CD4-positive, alpha-beta T cell treated with Interleukin-17A for 4 hours (primary cell): ENCODE results near the gene HOOK1.
"Not testable (repeated sequence)": the region's sequence is repeated elsewhere in the genome, so short reads cannot be mapped to it uniquely, and the experiment has no call there.

Source experiments
- DNase-seq: peaks from one replicate; pipeline ENCODE4 v3.0.0-alpha.2; 2020; ENCODE audit warnings: mixed read lengths

The HOOK1 gene

GRCh38 chr1:59897165-59897564, 82.4 kb downstream of the HOOK1 start:
- no peak for DNase-seq

GRCh38 chr1:59898927-59899326, 84.2 kb downstream of the HOOK1 start:
- no peak for DNase-seq

DNA sequence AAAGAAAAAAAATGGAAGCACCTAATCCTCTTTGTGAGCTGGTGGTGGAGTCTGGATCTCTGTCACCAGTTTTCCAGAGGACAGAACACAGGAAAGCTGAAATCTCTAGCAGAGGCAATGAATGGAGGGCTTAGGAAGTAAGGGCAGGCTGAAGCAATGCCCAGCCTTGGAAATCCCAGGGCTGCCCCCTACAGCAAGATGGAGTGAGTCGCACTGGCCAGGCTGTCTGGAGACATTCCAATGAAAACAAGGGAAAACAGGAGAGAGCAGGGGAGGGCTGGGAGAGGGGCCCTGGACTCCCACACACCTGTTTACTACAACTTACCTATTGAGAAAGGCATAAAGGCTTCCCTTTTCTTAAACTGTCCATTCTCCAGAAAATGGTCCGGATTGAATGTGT, 85.9 kb downstream of the HOOK1 start:
- no peak for DNase-seq

- DNase-seq = no peak
These were observed 87.1 kb downstream of the HOOK1 start for GRCh38 chr1:59901770-59902388.

DNA sequence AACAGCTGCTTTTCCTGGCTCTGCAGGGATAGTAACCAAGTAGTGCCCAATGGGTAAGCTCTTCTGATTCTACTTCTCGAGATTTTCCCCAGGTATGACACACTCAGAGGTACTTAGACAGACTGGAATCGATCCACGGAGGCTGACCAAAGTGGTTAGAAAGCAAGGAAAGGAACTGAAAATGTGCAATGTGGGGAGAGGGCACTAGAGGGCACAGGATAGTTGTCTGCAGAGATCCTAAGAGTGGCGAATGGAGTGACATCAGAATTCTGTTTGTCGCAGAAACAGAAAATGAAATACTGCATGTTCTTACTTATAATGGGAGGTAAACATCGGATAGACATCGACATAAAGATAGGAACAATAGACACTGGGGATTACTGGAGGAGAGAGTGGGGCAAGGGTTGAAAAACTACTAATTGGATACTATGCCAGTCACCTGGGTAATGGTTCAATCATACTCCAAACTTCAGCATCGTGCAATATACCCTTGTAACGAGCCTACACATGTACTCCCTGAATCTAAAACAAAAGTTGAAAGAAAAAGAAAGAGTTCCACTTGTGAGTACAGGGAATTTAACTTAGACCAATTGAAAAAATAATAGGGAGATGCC, 88.5 kb downstream of the HOOK1 start:
- DNase-seq = peak; percentile 23

DNA sequence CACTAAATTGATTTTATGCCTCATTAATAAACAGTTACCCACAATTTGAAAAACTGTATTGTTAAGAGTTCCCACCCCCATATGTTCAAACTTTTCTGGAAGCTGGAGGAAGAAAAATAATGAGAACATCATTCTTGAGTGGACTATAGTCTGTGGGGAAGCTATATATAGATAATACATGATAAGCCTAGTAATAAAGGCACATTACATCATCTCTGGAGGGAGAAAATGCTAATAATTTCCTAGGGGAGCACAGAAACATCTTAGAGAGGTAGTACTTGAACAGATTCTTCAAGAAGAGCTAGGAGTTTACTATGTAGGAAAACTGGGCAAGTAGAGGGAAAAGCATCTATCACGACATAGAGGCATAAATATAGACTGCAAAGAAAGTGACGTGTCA, 92.2 kb downstream of the HOOK1 start:
- no peak for DNase-seq

DNA sequence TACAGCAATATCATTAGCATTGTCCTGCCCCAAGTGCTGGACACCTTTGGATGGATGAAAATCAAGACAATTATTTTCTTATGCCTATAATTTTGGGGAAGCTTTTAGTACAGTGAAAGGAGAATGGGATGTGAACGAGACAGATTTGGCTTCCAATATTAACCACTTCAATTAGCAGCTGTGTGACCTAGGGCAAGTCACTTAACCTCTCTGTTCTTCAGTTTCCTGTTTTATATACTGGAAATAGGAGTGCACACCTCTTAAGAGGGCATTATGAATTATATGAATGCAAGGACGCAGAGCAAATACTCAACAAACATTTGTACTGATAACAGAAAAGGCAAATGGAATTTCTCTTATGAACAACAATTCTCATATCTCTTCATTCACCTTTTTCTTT, 93.3 kb downstream of the HOOK1 start:
- DNase-seq = no peak

GRCh38 chr1:59908682-59909081, 93.9 kb downstream of the HOOK1 start:
- DNase-seq = no peak

DNA sequence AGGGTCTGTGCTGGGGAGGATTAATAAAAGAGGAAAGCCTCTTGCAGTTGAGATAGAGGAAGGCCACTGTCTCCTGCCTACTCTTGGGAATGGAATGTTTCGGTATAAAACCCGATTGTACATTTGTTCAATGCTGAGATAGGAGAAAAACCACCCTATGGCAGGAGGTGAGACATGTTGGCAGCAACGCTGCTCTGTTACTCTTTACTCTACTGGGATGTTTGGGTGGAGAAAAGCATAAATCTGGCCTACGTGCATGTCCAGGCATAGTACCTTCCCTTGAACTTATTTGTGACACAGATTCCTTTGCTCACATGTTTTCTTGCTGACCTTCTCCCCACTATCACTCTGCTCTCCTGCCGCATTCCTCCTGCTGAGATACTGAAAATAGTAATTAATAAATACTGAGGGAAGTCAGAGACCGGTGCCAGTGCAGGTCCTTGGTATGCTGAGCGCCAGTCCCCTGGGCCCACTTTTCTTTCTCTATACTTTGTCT, 100.1 kb downstream of the HOOK1 start:
- DNase-seq = not testable (repeated sequence)

DNA sequence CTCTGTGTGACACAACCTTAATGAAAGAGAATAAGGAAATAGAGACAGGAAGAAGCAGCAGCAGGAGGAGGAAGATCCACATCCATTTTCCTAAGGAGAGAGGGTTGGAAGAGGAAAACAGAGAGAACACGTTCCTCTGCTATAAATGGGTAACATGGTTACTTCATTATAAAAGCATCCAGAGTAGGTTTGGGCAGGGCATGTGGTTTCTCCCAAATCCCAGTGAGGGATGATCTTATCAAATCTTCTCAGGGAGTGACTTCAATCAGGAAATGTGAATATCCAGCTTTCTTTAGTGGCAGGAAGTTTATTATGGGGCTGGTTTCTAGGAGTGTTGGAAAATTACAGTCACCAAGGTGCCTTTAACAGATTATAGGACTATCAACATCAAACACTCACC, 100.8 kb downstream of the HOOK1 start:
- no peak for DNase-seq

GRCh38 chr1:59917026-59917784, 102.5 kb downstream of the HOOK1 start:
- no peak for DNase-seq

DNA sequence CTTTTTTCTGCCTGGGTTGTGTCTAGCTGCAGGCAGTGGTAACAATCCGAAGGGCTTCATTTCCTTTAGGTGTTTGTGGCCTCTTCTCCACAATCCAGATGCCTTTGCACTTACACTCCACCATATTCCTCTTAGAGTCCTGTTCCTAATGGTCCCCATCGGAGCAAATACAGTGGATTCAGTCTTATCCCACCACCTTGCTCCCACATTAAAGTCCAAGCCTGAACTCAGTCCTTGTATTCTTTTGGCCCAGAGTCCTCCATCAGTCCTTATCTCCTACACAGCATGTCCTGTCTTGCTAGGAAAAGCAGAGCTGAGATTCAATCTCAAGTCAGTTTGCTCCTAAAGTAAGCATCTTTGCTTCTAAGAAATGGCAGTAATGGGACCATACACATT, 103.0 kb downstream of the HOOK1 start:
- DNase-seq = no peak

DNA sequence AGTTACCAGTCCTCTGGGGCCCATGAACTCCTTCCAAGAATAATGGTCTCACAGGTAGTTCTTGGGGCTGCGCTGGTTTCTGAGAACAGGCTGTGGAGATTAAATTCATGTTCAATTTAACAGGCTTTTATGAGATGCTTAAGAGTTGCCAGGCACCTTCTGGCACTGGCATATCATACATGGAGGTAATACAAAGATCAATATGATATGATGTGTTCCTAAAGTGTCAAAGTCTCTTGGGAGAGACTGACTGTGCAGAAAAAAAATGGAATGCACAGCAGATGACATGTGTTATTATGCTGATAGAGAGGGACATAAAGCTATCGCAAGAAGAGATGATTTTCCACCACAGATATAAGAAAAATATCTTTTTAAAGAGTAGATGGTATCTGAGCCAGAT, 105.0 kb downstream of the HOOK1 start:
- DNase-seq = no peak

DNA sequence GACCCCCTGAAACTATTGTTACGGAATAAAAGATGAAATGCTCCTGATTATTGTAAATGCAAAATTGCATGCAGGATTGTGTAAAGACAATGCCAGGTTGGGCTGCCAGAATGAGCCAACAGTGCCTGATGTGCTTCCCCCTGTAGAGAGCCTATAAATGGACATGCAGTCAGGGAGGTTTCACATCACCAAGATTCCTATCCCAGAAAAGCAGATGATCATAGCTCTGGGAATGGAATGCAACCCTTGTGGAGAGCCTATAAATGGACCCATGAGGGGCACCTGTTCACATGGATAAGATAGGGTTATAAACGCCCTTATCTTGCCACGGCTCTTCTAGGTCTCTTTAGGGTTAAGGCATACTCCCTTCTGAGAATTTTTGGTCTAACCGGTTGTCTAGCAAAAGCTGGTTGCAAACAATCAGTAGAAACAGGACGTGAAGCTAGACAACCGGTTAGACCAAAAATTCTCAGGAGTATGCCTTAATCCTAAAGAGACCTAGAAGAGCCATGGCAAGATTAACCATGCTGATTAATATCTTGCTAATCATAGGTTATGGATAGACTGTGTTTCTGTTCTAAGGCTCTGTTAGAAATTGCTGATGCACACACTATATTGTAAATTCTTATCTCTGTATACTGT, 106.6 kb downstream of the HOOK1 start:
- not testable (repeated sequence) for DNase-seq

DNA sequence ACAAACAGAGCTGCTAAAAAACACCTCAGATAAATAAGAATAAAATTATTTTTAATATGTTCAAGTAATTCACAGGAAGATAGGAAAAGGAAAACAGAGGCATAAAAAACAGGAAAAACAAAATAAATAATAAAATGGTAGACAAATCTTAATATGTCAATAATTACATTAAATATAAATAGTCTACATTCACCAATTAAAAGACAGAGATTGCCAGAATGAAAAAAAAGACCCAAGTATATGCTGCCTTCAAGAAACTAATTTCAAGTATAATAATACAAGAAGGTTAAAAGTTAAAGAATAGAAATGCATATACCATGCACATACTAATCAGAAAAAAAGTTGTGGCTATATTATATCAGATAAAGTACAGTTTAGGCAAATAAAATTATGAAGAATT, 109.9 kb downstream of the HOOK1 start:
- no peak for DNase-seq
